GM12872 (cell line): ENCODE results near the gene RBM22.

Experiments
- TF ChIP-seq, protein P1 (sequence below): IDR thresholded peaks from 3 replicates; pipeline ENCODE4 v1.5.1; 2011; ENCODE audit warnings: low read depth, mild to moderate bottlenecking, low read length, moderate library complexity; ENCODE audit not compliant: insufficient read depth

RBM22 gene

DNA sequence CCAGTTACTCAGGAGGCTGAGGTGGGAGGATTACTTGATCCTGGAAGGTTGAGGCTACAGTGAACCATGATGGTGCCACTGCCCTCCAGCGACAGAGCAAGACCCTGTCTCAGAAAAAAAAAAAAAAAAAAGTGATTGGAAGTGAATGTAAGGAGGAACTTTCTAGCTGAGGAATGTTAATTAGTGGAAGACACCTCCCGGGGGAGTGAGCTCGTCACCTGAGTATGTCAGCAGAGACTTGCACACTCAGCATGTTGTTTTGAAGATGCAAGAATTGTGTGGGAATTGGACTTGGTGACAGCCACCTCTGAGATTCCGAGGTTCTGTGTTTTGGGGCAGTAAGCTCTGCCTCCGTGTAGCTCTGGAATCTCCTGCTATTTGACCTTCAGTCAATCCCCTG lies 56.8 kb downstream of the RBM22 start:
- TF ChIP-seq, protein P1, sequence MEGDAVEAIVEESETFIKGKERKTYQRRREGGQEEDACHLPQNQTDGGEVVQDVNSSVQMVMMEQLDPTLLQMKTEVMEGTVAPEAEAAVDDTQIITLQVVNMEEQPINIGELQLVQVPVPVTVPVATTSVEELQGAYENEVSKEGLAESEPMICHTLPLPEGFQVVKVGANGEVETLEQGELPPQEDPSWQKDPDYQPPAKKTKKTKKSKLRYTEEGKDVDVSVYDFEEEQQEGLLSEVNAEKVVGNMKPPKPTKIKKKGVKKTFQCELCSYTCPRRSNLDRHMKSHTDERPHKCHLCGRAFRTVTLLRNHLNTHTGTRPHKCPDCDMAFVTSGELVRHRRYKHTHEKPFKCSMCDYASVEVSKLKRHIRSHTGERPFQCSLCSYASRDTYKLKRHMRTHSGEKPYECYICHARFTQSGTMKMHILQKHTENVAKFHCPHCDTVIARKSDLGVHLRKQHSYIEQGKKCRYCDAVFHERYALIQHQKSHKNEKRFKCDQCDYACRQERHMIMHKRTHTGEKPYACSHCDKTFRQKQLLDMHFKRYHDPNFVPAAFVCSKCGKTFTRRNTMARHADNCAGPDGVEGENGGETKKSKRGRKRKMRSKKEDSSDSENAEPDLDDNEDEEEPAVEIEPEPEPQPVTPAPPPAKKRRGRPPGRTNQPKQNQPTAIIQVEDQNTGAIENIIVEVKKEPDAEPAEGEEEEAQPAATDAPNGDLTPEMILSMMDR: no peak

DNA sequence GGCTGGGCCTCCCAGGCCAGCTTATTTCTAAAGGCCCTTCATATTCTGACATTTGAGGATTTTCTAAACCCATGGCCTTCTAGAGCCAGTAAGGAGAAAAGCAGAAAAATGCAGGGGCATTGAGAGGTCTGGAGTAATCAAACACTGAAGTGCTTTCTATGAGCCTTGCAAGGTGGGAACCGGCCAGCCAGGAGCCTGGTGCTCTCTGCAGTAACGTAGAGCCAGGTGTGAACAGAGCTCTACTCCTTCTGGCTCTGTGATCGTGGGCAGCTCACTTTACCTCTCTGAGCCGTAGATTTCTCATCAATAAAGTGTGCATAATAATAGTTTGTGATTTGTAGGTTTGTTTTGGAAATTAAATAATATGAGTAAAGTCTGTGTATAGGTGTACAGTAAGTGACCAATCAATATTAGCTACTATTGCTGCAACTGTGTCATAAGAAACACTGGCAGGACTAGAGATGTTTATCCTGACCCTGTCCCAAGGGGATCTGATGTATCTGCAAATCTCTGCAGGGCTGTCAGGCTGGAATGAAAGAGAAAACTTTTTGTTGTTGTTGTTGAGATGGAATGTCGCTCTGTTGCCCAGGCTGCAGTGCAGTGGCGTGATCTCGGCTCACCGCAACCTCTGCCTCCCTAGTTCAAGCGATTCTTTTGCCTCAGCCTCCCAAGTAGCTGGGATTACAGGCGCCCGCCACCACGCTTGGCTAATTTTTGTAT lies 57.7 kb downstream of the RBM22 start:
- TF ChIP-seq, protein P1: no peak

DNA sequence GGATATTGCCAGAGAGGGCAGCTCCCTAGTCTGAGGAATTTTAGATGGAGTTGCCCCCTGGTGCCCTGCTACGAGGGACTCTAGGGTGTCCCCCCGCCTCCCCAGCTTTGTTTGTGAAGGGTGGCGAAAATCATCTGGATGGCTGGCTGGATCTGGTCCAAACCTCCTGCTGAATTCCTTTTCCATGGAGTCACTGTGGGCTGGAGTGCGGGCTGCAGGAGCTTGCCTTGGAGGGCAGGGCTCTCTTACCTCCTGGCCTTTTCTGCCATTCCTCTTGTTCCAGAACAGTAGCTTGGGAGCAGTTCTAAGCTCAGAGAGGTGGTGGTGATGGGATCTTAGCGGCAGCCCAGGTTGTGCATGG lies 58.3 kb downstream of the RBM22 start:
- TF ChIP-seq, protein P1: no peak

DNA sequence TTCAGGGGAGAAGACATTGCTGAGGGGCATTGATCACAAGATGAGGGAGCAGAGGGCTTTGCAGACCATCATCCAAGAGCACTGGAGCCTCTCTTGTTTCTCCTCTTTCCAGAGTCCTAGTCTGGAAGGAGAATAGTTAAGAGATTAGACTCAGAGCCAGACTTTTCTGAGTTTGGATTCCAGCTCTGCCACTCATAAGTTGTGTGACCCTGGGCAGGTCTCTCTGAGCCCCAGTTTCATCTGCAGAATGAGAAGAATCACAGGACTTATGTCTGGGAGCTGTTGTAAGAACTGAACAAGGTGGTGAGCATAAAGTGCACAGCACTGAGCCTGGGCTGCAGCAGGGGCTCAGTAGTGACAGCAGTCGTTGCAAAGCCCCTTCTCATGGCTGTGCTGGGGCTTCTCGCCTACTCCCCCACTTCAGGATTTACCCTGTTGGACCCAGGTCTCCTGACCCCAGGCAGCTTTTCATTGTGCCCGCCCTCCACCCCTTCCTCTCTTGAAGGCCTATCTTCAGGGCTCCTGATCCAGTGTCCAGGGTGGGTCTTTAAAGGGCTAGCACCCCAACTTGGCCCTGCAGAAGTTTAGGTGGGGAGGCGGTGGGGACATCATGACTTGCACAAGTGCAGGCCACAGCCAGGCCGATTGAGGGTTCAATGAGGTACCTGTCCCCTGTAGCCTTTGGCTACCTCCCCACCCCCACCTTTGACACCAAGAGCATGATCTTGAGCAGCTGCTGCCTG lies 58.9 kb downstream of the RBM22 start:
- TF ChIP-seq, protein P1: no peak

DNA sequence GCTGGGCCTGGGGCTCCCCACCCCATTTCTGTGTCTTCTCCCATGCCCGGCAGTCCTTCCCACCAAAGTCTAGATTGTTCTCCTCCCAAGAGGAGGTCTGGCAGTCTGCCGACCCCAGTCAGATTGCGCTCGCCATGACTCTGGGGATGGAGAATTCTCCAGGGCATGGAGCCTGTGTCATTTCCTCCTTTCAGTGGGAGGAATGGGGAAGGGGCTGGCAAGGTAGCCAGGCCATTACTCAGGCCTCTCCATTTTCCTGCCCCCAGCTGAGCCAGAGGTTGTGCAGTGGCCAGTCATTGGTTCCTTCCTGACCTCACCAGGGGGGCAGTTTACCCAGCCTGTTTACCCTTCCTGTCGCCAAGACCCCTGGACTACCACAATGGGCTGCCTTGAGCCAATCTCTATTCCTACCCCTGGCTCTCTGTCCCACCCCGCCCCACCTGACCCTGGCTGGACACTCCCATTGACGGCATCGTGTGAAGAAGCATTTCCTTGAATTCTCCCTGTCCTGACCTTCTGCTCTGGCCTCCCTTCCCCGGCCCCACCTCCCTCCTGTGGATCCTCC lies 59.8 kb downstream of the RBM22 start:
- TF ChIP-seq, protein P1: no peak
